GM12875 (cell line): ENCODE data around the gene CAPZB.

ENCODE experiments used
- H3K4me3 ChIP-seq: one replicate; pipeline ENCODE4 v1.5.1; 2011; ENCODE audit warnings: low read depth, low read length, control low read depth
- TF ChIP-seq, protein P1 (sequence below): IDR thresholded peaks from 2 replicates; pipeline ENCODE4 v1.5.1; 2011; ENCODE audit warnings: low read depth, mild to moderate bottlenecking, control low read depth, inconsistent platforms, low read length, moderate library complexity, borderline replicate concordance; ENCODE audit not compliant: insufficient read depth

The CAPZB gene

DNA sequence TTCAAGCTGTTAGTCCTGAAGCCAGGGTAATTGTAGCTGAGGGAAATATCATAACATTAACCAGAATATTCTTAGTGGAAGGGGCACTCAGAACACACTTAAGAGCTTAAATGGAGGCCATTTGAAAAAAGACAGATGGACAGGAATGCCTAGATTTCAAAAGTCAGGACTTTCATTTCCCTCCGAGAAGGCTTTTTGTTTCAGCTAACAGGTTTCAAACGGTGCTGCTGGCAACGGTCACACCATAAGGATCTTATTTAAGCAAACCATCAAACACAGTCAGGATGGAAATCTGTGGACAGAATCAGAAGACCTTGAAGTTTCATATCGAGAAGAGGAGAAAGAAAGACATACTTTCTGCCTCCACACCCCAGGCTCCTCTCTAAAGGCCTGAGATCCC lies 103.1 kb downstream of the CAPZB start:
- TF ChIP-seq, protein P1, sequence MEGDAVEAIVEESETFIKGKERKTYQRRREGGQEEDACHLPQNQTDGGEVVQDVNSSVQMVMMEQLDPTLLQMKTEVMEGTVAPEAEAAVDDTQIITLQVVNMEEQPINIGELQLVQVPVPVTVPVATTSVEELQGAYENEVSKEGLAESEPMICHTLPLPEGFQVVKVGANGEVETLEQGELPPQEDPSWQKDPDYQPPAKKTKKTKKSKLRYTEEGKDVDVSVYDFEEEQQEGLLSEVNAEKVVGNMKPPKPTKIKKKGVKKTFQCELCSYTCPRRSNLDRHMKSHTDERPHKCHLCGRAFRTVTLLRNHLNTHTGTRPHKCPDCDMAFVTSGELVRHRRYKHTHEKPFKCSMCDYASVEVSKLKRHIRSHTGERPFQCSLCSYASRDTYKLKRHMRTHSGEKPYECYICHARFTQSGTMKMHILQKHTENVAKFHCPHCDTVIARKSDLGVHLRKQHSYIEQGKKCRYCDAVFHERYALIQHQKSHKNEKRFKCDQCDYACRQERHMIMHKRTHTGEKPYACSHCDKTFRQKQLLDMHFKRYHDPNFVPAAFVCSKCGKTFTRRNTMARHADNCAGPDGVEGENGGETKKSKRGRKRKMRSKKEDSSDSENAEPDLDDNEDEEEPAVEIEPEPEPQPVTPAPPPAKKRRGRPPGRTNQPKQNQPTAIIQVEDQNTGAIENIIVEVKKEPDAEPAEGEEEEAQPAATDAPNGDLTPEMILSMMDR, result no peak
- no peak overlapping the region for H3K4me3 ChIP-seq

DNA sequence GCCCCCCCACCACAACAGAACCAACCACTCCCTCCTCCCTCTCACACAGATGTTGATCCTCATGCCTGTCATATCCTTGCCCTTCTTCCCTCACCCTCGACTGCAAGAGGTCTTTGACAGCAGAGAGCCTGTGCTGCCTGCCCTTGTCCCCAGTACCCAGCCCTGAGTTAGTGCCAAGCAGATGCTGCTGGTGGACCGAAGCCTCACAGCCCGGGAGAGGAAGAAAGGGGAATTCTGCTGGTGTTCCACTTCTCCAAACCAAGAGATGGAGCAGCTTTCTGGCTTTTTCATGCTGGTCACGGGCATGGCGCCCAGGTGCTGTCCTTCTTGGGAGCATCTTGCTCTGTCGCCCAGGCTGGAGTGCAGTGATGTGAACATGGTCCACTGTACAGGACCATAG lies 104.1 kb downstream of the CAPZB start:
- no peak overlapping the region for H3K4me3 ChIP-seq
- TF ChIP-seq, protein P1, result no peak

DNA sequence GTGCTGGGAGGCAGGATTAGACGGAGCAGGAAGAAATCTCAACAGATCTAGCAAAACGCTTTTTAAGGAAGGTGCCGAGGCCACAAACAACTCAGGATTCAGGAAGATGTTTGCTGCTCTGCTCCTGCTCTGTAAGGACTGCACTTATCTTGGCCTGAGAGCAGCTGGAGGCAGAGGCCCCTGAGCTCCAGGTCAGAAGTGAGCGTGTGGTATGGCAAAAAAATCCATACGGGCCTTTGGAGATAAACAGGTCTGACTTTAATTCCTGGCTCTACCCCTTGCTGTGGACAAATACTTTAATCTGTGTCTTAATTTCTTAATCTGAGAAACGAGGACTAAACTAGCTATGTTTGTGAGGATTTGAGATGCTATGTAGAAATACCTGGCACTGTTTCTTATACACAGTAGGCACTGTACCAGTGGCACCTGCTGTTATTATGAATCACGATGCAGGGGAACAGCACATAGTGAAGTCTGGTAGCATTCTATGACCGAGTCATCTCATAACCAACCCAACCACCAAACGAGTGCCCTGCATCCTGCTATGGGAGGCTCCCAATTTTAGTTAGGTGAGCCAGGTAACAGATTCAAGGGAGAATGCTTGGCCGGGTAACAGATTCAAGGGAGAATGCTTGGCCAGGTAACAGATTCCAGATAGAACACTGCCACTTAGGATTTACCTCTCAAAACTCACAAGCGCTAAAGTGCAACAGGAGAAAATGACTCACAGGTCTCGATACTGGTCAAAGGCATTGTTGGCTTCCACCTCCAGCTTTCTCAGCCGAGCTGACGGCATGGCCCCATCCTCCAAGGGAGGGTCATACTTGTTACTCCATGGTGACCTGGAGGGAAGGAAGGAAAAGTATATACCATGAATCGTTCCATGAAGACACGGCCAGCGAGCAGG lies 107.3 kb downstream of the CAPZB start:
- TF ChIP-seq, protein P1, result no peak
- no peak overlapping the region for H3K4me3 ChIP-seq

DNA sequence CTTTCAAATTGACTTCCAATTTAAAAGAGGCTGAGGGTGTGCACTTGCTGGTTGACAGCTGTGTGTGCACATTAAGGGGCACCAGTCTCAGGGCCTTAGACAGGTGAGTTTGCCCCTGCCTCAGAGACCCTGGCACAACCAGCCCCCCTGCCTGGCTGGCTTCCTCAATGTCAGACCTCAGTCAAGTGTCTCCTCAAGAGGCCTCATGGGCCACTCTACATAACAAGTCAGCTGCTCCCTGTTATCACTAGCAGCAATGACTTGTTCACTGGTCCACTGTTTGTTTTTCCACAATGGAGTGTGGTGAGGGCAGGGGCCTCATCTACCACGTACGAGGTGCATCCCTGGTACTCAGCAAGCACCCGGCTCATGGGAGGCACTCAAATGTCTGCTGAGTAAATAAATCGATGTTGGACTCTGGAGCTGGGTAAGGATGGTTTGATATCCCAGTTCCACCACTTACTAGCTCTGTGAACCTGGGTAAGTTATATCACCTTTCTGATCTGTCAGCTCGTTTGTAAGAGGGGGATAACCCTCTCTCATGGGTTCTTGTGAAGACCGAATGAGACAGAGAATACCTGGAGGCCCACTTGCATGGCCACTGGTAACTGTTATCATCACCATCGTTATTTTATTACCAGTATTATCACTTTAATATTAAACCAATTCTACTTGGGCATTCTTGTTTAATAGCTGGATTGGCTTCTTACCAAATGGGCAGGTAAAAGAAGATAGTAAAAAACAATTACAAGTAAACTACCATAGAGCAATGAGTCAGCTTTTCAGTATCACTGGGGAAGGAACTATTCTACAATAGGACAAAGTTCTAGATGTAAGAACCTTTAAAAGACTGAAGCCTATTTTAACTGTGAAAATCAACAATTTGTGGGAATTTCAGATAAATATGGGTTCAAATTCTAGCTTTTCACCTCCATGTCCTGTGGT lies 108.6 kb downstream of the CAPZB start:
- no peak overlapping the region for H3K4me3 ChIP-seq
- TF ChIP-seq, protein P1, result no peak

DNA sequence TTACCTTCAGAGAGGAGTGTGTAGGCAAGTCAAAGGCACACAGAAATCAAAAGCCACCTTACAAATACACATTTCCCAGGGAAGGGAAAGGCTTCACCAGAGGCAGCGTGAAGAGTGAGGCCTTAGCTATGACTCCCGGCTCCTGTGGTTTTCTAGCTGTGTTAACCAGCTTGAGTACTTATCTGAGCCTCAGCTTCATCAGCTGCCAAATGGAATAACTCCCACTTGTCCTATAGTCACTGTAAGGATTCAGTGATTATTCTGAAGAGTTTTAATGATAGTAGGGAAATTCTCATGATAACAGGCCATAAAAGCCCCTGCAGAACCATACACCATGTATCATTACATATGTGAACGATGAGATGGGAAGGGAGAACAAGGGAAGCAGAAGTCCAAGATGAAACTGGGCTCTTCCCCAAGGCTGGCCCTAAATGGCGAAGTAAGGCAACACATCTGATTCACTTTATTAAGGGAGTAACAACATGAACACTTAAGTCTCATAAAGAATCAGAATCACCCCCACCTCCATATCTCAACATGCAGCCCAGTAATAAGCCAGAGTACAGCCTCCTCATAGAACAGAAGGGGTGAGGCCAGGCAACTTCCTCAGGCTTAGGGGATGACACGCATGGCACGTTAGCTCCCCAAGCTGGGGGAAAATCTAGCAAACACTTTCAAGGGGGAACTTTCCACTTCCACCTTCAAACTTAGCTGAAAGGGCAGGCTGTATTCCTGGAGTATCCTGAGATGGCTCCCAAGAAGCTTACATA lies 109.5 kb downstream of the CAPZB start:
- TF ChIP-seq, protein P1, result no peak

DNA sequence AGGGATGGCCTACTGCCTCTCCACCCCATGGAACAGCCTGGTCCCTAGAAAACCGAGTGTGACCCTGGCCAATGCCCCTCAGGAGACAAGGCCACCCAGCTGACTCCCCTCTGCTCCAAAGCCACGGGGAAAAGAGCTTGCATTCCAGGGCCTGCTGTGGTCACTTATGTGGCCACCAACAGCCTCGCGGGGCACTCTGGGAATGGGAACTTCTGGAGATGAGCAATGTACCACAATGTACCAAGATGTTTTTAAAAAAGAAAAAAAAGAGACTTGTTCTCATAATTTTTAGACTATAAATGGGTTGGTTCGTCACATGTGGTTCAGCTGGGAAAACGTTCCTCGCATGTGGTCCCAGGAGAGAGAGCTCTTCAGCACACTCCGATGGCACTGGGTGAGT lies 110.4 kb downstream of the CAPZB start:
- TF ChIP-seq, protein P1, result no peak

More for the DNA sequence above, 109.5 kb downstream of the CAPZB start:
- no peak overlapping the region for H3K4me3 ChIP-seq

More for the DNA sequence above, 110.4 kb downstream of the CAPZB start:
- no peak overlapping the region for H3K4me3 ChIP-seq
